Naive B cell (primary cell): ENCODE results near the gene ANKRD50. TPM values are rescaled to one million over a fixed set of nuclear protein-coding genes. Genes with fewer than 3 reads are reported as not detected.

ENCODE experiments used
- ATAC-seq, 2 donors: fragments of 150-1000 bp; cut with Tn5 transposase; 2 replicates each; pipeline ENCODE4 v1.10.0; 2021; ENCODE audit warnings: low read depth in 2 of 2, mild to moderate bottlenecking in 2 of 2, moderate library complexity in 2 of 2
- DNase-seq: peaks from one replicate; pipeline ENCODE4 v3.0.0; 2022
- H3K27ac Mint-ChIP-seq, 6 donors: one replicate each; pipeline ENCODE4 v1.8.0; 2020 to 2022; ENCODE audit warnings: mild to moderate bottlenecking in 6 of 6, mixed read lengths in 6 of 6, moderate library complexity in 5 of 6, inconsistent platforms in 2 of 6
- H3K27me3 Mint-ChIP-seq, 3 donors: one replicate each; pipeline ENCODE4 v1.8.0; 2021 to 2022; ENCODE audit warnings: mixed read lengths in 3 of 3, mild to moderate bottlenecking in 1 of 3
- H3K36me3 Mint-ChIP-seq, 2 donors: one replicate each; pipeline ENCODE4 v1.8.0; 2020 to 2022; ENCODE audit warnings: mixed read lengths in 2 of 2, inconsistent platforms in 1 of 2, mild to moderate bottlenecking in 1 of 2
- H3K4me1 Mint-ChIP-seq, 3 donors: one replicate each; pipeline ENCODE4 v1.8.0; 2020 to 2022; ENCODE audit warnings: mixed read lengths in 3 of 3, inconsistent platforms in 1 of 3, mild to moderate bottlenecking in 1 of 3, moderate library complexity in 1 of 3
- H3K4me3 Mint-ChIP-seq, 8 donors: one replicate each; pipeline ENCODE4 v1.8.0; 2020 to 2022; ENCODE audit warnings: mild to moderate bottlenecking in 8 of 8, mixed read lengths in 8 of 8, moderate library complexity in 8 of 8, inconsistent platforms in 2 of 8
- H3K9me3 Mint-ChIP-seq, 7 donors: one replicate each; pipeline ENCODE4 v1.8.0; 2020 to 2022; ENCODE audit warnings: mixed read lengths in 7 of 7, mild to moderate bottlenecking in 5 of 7, inconsistent platforms in 2 of 7, moderate library complexity in 1 of 7
- polyA plus RNA-seq, 6 donors: library from polyadenylated mRNA; unstranded; fragments of 300-500 nt; fragmentation: Illumina TruSeq; gene quantifications; one replicate each; pipeline ENCODE4 v1.2.3, GENCODE V29; 2021; ENCODE audit warnings: low read depth in 6 of 6

ANKRD50 gene, protein sequence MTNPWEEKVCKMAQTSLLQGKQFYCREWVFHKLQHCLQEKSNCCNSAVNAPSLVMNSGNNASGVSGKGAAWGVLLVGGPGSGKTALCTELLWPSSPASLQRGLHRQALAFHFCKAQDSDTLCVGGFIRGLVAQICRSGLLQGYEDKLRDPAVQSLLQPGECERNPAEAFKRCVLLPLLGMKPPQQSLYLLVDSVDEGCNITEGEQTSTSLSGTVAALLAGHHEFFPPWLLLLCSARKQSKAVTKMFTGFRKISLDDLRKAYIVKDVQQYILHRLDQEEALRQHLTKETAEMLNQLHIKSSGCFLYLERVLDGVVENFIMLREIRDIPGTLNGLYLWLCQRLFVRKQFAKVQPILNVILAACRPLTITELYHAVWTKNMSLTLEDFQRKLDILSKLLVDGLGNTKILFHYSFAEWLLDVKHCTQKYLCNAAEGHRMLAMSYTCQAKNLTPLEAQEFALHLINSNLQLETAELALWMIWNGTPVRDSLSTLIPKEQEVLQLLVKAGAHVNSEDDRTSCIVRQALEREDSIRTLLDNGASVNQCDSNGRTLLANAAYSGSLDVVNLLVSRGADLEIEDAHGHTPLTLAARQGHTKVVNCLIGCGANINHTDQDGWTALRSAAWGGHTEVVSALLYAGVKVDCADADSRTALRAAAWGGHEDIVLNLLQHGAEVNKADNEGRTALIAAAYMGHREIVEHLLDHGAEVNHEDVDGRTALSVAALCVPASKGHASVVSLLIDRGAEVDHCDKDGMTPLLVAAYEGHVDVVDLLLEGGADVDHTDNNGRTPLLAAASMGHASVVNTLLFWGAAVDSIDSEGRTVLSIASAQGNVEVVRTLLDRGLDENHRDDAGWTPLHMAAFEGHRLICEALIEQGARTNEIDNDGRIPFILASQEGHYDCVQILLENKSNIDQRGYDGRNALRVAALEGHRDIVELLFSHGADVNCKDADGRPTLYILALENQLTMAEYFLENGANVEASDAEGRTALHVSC (N-terminal part only)
- polyA plus RNA-seq = under 1 TPM in 5 of 6 donors, not detected in 1; 0.16 to 0.73 (median 0.35) TPM

DNA sequence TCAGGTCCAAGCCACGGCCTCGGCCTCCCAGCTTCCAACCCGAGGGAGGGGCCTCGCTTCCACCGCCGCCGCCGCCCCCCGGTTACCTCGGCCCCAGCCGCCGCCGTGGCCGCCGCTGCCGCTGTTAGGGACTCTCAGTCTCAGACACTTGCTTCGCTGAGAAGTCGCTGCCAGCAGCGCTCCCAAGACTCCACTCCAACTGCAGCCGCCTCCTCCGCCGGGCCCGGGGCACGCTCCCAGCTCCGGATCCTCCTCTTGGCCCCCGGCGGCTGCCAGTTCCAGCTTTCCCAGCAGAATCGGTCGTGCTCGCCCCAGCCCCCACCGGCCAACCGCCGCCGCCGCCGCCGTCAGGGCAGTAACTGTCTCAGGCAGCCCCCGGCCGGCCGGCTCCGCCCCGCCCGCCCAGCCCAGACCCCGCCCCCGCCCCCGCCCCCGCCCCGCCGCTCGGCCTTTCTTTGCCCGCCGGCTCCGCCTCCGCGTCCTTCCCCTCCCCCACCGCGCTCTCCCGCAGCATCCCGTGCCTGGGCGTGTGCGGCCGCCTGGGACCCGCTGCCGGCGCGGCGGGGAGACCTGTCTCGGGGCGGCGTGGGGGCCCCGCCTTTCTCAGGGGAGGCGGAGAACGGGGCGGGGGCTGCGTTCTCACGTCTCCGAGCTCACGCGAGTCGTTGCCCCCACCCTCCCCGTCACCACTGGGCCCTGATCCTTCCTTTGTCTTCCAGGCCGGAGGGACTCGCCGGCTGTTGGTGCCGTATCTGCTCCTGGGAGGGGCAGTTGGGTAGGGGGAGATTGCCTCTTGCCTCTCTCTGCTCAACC is at the start of gene ANKRD50:
Gene ANKRD50, minus strand, starts transcription at position 361 of the 813 bp plus-strand sequence. CDS start 2,221 bp downstream, outside the sequence.
- peak; percentile 77 to 78 for ATAC-seq
- H3K4me1 Mint-ChIP-seq = peaks cover 6 to 9% (median 7%) of the 10 kb centered on the region in 3 donors

DNA sequence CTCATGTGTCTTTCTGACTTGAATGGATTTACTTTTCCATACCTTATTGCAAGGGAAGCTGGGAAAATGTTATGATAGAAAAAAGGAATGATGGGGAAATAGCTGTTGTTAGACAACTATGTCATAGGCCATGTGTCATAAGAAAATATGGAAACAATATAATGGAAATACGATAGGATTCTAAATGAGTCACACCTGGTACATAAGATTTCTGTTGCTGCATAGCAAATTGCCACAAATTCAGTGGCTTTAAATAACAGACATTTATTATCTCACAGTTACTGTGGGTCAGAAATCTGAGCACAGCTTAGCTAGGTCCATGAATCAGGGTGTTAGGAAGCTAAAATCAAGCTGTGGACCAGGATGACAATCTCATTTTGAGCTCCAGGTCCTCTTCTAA is 44.6 kb upstream of the ANKRD50 start:
- DNase-seq (no peak), ATAC-seq (no peak)
- H3K4me1 Mint-ChIP-seq = no peaks in the 10 kb centered on the region
- H3K9me3 Mint-ChIP-seq = no peaks in the 10 kb centered on the region
- H3K4me3 Mint-ChIP-seq = no peak overlapping the region
- peaks cover 0 to 8% (median 4%) of the 10 kb centered on the region in 3 donors for H3K27me3 Mint-ChIP-seq
- H3K27ac Mint-ChIP-seq = no peak overlapping the region
- no peaks in the 10 kb centered on the region for H3K36me3 Mint-ChIP-seq

More for the DNA sequence above, at the start of gene ANKRD50:
- no peaks in the 10 kb centered on the region for H3K27me3 Mint-ChIP-seq
- peak within 1 kb of the TSS in 6 of 8 donors; percentile 90 to 98 (median 96) for H3K4me3 Mint-ChIP-seq
- DNase-seq = peak; percentile 76
- no peaks in the 10 kb centered on the region for H3K9me3 Mint-ChIP-seq
- H3K36me3 Mint-ChIP-seq = no peaks in the 10 kb centered on the region
- peak within 1 kb of the TSS in 5 of 6 donors; percentile 16 to 83 (median 81) for H3K27ac Mint-ChIP-seq

DNA sequence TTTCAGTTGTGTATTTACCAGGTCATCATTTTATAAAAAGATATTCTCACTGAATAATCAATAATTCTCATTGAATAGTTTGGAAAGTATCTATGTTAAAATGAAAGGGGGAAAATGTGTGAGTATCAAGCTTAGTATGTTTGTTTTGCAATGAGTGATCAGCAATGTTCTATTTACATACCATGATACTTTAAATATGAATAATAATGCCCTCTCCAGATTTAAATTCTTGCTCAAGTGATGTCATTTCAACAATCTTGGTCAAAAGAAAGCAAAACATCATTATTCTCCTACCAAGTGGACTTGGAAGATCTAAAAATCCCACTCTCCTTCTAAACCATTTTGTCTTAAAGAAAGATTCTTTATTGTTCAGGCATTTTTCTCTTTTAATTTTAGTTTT is 42.1 kb upstream of the ANKRD50 start:
- no peaks in the 10 kb centered on the region for H3K36me3 Mint-ChIP-seq
- no peak overlapping the region for H3K27ac Mint-ChIP-seq
- no peak for ATAC-seq
- DNase-seq = no peak
- no peak overlapping the region for H3K4me3 Mint-ChIP-seq
- H3K9me3 Mint-ChIP-seq = no peaks in the 10 kb centered on the region
- H3K27me3 Mint-ChIP-seq = peaks cover 0 to 8% (median 4%) of the 10 kb centered on the region in 3 donors
- H3K4me1 Mint-ChIP-seq = no peaks in the 10 kb centered on the region

DNA sequence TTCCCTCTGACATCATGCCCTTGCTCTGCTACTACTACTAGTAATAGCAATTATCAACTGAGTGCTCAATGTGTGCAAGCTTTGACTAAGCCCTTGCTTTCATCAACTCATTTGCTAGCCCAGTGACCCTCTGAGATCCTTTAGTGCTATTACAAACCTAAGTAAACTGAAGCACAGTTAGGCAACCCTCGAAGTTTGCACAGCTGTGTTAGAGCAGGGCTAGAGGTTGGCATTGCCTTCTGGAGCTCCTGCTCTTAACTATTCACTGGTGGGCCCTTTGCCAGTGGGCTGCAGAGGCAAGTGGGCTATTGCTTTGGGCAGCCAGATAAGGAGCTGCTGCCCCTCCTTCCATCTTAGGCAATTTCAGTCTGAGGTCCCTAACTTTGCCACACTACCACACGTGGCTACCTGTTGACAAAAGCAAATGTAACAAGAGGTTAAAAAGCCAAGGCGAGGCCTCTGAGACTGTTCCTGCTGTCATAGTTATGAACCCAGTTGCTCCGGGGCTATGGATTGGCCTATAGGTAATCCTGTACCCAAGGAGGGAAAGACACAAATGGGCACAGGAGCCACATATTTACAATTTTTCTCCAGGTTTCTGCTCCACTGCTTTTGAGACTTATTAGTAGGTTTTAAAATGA is 41.5 kb upstream of the ANKRD50 start:
- no peaks in the 10 kb centered on the region for H3K9me3 Mint-ChIP-seq
- H3K27ac Mint-ChIP-seq = no peak overlapping the region
- no peaks in the 10 kb centered on the region for H3K36me3 Mint-ChIP-seq
- no peak for ATAC-seq
- peaks cover 0 to 8% (median 4%) of the 10 kb centered on the region in 3 donors for H3K27me3 Mint-ChIP-seq
- no peak overlapping the region for H3K4me3 Mint-ChIP-seq
- no peaks in the 10 kb centered on the region for H3K4me1 Mint-ChIP-seq
- DNase-seq = no peak

DNA sequence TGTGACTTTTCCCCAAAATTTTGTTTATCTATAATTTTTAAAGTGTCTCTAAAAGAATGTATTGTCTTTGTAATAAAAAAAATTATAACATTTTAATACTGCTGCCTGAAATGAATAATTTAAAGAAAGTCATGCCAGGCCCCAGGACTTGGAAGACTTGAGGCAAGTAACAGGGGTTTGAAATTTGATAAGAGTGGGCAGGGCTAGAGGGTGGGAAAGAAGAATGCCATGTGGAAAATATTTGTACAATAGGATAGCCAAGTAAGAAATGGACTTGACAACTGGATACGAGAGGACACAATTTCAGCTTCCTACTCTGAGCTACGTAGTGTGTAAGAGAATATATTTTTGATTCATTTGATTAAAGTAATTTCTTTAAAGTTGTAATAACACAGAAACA is 36.9 kb upstream of the ANKRD50 start:
- ATAC-seq (no peak), DNase-seq (no peak)
- Mint-ChIP-seq H3K4me3 (no peak overlapping the region), H3K9me3 (peaks cover 0 to 2% (median 0%) of the 10 kb centered on the region in 7 donors), H3K27me3 (peaks cover 0 to under 1% (median 0%) of the 10 kb centered on the region in 3 donors), H3K27ac (no peak overlapping the region), H3K36me3 (no peaks in the 10 kb centered on the region), H3K4me1 (no peaks in the 10 kb centered on the region)

DNA sequence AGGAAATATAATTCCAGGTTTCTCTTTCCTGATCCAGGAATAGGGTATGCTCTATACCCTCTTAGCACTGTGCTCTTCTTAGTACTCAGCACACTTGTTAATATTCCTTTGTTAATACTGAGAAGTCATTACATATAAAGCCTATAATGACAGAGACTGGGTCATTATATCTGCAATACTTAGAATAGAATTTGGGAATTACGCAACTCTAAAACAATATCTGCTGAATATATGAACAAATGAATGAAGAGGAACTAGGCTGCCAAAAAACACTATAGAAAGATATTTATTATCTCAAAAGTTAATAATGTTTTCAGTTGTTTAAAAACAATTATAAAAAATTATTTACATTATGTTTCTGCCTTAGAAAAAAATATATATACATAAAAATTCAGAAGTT is 36.4 kb upstream of the ANKRD50 start:
- Mint-ChIP-seq H3K4me1 (no peaks in the 10 kb centered on the region), H3K4me3 (no peak overlapping the region), H3K9me3 (peaks cover 0 to 2% (median 0%) of the 10 kb centered on the region in 7 donors), H3K27ac (no peak overlapping the region), H3K27me3 (peaks cover 0 to 5% (median 0%) of the 10 kb centered on the region in 3 donors), H3K36me3 (no peaks in the 10 kb centered on the region)
- DNase-seq (no peak), ATAC-seq (no peak)

DNA sequence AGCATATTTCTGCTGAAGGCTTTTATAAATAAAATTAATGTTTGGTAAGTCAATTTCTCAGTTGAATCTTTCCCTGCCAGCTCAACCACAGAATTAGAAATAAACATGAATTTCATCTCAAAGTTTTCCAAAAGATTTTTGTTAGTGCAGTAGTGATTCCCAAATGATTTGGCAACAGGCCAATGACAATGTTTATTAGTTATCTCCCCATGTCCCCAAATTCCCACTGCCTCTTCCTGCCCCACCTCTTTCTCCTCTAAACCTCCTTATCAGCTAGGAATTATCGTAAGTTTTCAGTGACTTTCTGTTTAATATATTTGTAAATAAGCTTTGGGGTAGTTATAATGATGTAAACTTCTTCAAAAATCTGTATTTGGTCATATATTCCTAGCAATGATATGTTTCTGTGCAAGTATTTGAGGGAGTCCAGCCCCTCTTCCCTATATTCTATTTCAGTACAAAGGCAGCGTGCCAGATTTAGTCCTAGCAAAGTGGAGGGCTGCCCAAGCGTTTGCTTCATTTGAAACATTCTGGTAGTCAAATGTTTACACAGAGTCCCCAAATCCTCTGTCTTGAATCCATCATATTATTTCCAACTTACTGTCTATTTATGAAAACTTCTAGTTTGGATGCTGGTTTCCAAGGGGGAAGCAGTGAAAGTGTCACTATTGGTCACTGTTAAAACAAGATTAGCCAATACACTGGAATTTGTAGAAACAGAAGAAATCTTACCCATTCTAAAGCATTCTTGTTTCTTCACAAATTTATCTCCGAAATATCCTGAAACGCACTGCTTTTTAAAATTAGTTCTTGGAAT is 33.7 kb upstream of the ANKRD50 start:
- DNase-seq = no peak
- Mint-ChIP-seq H3K4me1 (no peaks in the 10 kb centered on the region), H3K4me3 (no peak overlapping the region), H3K9me3 (peaks cover 0 to 3% (median 0%) of the 10 kb centered on the region in 7 donors), H3K27me3 (peaks cover 0 to 9% (median 0%) of the 10 kb centered on the region in 3 donors), H3K27ac (peak overlapping the region in 1 of 6 donors; percentile 62), H3K36me3 (no peaks in the 10 kb centered on the region)
- ATAC-seq = no peak

DNA sequence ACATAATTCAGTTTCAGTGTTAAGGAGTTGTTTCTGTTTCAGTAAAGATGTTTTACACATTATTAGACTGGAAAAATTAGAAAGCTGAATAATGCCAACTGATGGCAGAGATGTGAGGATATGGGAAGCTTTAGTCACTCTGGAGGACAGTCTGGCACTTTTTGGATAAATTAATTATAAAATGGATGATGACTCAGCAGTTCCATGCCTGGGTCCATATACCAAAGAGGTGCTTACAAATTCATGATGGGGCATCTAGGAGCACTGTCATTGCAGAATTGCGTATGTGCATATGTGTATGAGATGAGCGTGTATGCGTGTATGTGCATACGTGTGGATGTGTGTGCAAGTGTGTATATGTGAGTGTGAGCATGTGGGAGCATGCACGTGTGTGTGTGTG is 31.2 kb upstream of the ANKRD50 start:
- peaks cover 0 to 15% (median 0%) of the 10 kb centered on the region in 3 donors for H3K27me3 Mint-ChIP-seq
- DNase-seq = no peak
- ATAC-seq = no peak
- H3K27ac Mint-ChIP-seq = no peak overlapping the region
- no peak overlapping the region for H3K4me3 Mint-ChIP-seq
- no peaks in the 10 kb centered on the region for H3K4me1 Mint-ChIP-seq
- no peaks in the 10 kb centered on the region for H3K36me3 Mint-ChIP-seq
- H3K9me3 Mint-ChIP-seq = peaks cover 0 to 3% (median 0%) of the 10 kb centered on the region in 7 donors

DNA sequence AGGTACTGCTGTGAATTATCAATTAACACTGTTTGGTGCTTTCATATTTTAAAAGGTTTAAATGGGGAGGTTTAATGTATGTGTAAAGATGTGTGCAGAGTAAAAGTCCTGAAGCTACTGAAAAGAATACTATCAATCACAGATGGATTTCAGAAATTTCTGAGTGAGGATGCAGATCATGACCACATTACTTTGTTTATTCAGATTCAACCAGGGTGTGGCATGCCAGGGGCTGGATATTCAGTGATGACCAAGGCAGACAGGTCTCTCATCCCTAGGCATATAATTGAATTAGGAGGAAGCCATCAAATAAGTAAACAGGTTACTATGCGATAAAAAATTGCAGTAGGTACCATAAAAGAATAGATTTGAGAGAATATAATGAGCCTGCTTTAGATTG is 28.0 kb upstream of the ANKRD50 start:
- Mint-ChIP-seq H3K9me3 (peaks cover 0 to 3% (median 0%) of the 10 kb centered on the region in 7 donors), H3K36me3 (no peaks in the 10 kb centered on the region), H3K4me1 (no peaks in the 10 kb centered on the region), H3K27ac (no peak overlapping the region), H3K4me3 (no peak overlapping the region), H3K27me3 (peaks cover 0 to 21% (median 0%) of the 10 kb centered on the region in 3 donors)
- ATAC-seq (no peak), DNase-seq (no peak)

DNA sequence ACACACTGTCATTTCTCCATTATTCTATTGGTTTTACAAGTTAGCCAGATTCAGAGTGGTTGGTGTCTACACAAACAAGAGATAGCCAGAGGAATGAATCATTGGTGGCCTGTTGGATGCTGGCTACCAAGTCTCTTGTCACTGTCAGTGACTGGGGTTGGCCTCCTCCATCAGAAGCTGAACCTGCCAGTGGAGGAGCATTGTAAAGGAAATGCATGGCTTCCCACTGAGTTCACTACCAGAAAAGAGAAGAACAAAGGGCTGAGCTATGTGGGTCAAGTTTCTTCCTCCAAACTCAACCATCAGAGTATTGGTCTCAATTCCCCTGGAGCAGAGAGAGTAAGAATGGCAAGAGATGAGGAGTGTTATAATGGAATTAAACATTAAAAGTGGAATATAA is 26.5 kb upstream of the ANKRD50 start:
- no peaks in the 10 kb centered on the region for H3K4me1 Mint-ChIP-seq
- DNase-seq = no peak
- H3K9me3 Mint-ChIP-seq = peaks cover 0 to 3% (median 0%) of the 10 kb centered on the region in 7 donors
- H3K27ac Mint-ChIP-seq = no peak overlapping the region
- no peak overlapping the region for H3K4me3 Mint-ChIP-seq
- H3K36me3 Mint-ChIP-seq = no peaks in the 10 kb centered on the region
- peaks cover 0 to 21% (median 0%) of the 10 kb centered on the region in 3 donors for H3K27me3 Mint-ChIP-seq
- ATAC-seq = no peak

DNA sequence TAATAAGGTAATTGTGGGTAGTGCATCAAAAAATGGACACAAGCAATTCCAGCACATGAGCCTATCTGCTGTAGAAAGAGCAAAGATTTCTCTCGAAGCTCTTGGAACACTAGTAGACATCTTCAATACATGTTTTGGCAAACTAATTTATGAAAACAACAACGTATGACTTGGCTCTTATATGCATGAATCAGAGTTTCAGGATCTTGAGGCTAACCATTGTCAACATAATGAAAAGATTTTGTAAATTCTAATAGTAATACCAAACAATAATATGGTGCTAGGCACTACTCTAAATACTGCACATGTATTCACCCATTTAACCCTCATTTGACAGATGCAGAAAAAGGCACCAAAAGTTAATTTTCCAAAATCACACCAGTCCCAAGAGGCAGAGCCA is 25.1 kb upstream of the ANKRD50 start:
- ATAC-seq (no peak), DNase-seq (no peak)
- Mint-ChIP-seq H3K36me3 (no peaks in the 10 kb centered on the region), H3K4me3 (no peak overlapping the region), H3K9me3 (no peaks in the 10 kb centered on the region), H3K4me1 (no peaks in the 10 kb centered on the region), H3K27ac (no peak overlapping the region), H3K27me3 (peaks cover 0 to 17% (median 0%) of the 10 kb centered on the region in 3 donors)

DNA sequence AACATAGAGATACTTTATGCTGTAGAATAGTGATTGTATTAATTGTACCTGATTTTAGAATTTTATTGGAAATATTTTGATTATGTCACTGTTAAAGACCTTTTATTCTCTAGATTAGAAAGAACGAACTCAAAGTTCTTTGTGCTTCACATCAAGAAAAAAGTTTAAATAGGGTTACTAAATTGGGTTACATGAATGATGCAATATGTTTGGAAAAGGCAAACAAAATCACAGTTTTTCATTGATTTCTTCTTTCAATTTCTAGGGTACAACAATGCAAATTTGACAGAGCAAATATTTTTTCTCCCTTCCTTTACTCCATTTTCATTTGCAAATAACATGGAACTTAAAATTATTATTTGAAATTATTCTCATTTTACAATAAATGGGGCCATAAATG is 24.0 kb upstream of the ANKRD50 start:
- peaks cover 0 to 17% (median 0%) of the 10 kb centered on the region in 3 donors for H3K27me3 Mint-ChIP-seq

More for the DNA sequence above, 24.0 kb upstream of the ANKRD50 start:
- no peaks in the 10 kb centered on the region for H3K36me3 Mint-ChIP-seq
- no peak overlapping the region for H3K27ac Mint-ChIP-seq
- no peak for ATAC-seq
- no peak overlapping the region for H3K4me3 Mint-ChIP-seq
- no peaks in the 10 kb centered on the region for H3K4me1 Mint-ChIP-seq
- DNase-seq = no peak
- no peaks in the 10 kb centered on the region for H3K9me3 Mint-ChIP-seq
